Mucosa of rectum (tissue), 2 donors: ENCODE measurements around the gene UTP25.
"Not testable (repeated sequence)": the region's sequence is repeated elsewhere in the genome, so short reads cannot be mapped to it uniquely, and the experiment has no call there.

Source experiments
- H3K27ac ChIP-seq, 2 donors: one replicate each; pipeline ENCODE4 v1.7.0; 2013; ENCODE audit warnings: inconsistent platforms in 2 of 2, low read depth in 2 of 2, low read length in 2 of 2
- H3K27me3 ChIP-seq, 2 donors: one replicate each; pipeline ENCODE4 v1.7.0; 2013; ENCODE audit warnings: low read length in 2 of 2; ENCODE audit not compliant: control insufficient read depth in 2 of 2, insufficient read depth in 2 of 2
- H3K36me3 ChIP-seq, 2 donors: one replicate each; pipeline ENCODE4 v1.7.0; 2013; ENCODE audit warnings: low read length in 2 of 2; ENCODE audit not compliant: control insufficient read depth in 2 of 2, insufficient read depth in 2 of 2
- H3K4me1 ChIP-seq, 2 donors: one replicate each; pipeline ENCODE4 v1.7.0; 2013; ENCODE audit warnings: low read length in 2 of 2, mild to moderate bottlenecking in 1 of 2; ENCODE audit not compliant: control insufficient read depth in 2 of 2, insufficient read depth in 2 of 2
- H3K4me3 ChIP-seq, 2 donors: one replicate each; pipeline ENCODE4 v1.7.0; 2013; ENCODE audit warnings: low read length in 2 of 2
- H3K9ac ChIP-seq, 2 donors: one replicate each; pipeline ENCODE4 v1.7.0; 2013; ENCODE audit warnings: low read length in 2 of 2, low read depth in 1 of 2, mild to moderate bottlenecking in 1 of 2
- H3K9me3 ChIP-seq, 2 donors: one replicate each; pipeline ENCODE4 v1.7.0; 2013; ENCODE audit warnings: low read length in 2 of 2; ENCODE audit not compliant: control insufficient read depth in 2 of 2
- donor health status: healthy.
- donor health status: Normal muscosa, but diverticular disease.

The UTP25 gene

DNA sequence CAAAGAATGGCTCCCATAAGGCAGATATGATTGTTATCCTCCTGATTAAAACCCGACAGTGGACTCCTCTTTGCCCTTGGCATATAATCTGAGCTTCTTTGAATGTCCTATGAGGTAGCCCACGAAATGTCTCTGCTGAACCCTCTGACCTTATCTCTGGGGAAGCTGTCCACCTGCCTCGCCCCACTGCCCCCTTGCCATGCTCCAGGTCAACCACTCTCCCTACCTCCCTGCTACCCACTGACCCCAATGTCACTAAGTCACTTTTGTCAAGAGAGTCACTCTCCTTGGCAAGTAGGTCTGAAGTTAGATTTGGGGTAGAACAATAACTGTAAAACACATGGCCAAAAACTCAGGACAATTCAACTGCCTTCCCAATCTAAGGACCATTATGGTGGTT, 54.5 kb downstream of the UTP25 start:
- no peak overlapping the region for H3K4me3 ChIP-seq
- no peak overlapping the region for H3K9ac ChIP-seq
- H3K27me3 ChIP-seq = peaks cover 2 to 8% of the 10 kb centered on the region in 2 donors
- H3K36me3 ChIP-seq = no peaks in the 10 kb centered on the region
- no peaks in the 10 kb centered on the region for H3K4me1 ChIP-seq
- H3K27ac ChIP-seq = no peak overlapping the region
- H3K9me3 ChIP-seq = no peaks in the 10 kb centered on the region

DNA sequence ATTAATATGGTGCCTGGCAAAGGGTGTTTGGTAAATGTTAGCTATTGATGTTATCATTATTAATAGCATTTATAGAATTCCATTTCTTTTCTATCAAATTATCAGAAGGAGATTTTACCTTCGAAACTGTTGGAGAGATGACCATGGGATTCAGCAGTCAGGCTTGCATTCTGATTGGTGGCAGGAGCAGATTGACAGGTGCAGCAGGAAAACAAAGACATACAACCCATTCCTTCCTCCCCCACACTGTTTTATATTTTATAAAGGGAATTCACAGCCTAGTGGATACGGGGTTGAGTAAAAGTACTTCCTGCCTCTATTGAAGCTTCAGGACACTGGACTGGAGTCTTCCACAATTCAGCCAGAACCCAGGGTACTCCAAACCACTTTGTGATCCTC, 55.2 kb downstream of the UTP25 start:
- Histone ChIP-seq H3K9me3 (no peaks in the 10 kb centered on the region), H3K27ac (no peak overlapping the region), H3K36me3 (no peaks in the 10 kb centered on the region), H3K4me1 (no peaks in the 10 kb centered on the region), H3K4me3 (no peak overlapping the region), H3K27me3 (peaks cover 2 to 8% of the 10 kb centered on the region in 2 donors), H3K9ac (no peak overlapping the region)

DNA sequence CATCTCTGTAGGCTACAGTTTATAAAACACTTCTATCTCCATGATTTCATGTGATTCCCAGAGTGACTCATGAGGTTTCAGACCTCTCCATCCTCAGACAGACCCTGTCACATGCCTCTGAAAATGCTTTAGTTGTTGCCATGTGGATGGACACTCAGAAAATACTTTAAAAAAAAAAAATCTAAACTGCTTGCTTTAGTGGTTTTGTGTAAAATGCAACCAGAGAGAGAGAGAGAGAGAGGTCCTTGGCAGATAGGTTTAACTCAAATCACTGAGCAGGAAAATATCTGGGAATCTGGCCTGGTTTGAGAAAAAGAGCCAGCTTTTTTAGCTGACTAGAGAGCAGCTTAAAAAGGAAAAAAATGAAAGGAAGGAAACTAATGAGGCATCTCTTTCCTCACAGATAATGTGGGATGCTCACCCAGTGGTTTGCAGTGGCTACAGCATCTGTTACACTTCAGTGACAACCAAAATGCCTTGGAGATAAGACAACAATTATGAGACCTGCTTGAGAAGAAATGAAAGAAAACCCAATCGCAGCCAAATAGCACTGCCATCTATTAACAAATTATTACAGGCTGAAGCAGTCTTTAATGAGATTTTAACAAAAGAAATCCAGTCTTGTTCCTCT, 55.7 kb downstream of the UTP25 start:
- Histone ChIP-seq H3K27ac (no peak overlapping the region), H3K4me3 (no peak overlapping the region), H3K36me3 (no peaks in the 10 kb centered on the region), H3K9me3 (no peaks in the 10 kb centered on the region), H3K27me3 (peaks cover 2 to 8% of the 10 kb centered on the region in 2 donors), H3K4me1 (no peaks in the 10 kb centered on the region), H3K9ac (no peak overlapping the region)

DNA sequence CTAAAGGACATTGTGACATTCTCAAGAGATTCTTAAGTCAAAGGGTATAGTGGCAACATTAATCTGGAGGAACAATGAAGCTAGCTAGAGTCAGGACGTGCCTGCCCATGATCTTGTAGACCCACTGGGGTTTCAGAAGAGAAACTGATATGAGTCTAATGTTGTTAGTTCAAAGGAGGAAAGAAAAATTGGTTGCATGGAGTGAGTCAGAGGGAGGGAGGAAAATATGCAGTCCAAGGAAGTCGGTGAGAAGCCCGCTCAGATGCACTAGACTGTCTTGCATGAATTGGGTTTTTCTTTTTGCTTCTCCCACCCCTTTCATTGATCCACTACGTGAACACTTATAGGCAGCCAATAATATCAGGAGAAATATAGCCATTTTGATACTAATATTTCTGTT, 56.5 kb downstream of the UTP25 start:
- Histone ChIP-seq H3K9me3 (no peaks in the 10 kb centered on the region), H3K4me3 (no peak overlapping the region), H3K9ac (no peak overlapping the region), H3K27ac (no peak overlapping the region), H3K27me3 (peaks cover 0 to 6% of the 10 kb centered on the region in 2 donors), H3K4me1 (no peaks in the 10 kb centered on the region), H3K36me3 (no peaks in the 10 kb centered on the region)

DNA sequence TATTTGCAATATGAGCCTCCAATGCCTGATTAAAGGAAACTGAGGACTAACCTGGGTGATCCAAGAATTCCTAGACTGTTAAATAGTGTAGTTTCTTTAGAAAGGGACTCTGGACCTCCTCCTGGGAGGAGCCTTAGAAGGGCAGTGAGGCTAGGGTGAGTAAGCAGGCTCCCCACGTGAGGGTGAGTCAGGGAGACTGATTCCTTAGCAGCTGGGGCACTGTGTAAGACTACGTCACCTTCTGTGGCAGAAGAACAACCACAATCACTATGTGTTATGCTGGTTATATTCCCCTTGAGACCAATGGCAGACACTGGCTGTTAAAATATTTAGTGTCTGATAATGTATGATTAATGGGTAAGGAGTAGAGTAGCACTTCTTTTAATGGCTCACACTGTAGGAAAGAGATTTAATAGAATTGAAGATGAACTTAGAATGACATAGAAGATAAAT, 56.9 kb downstream of the UTP25 start:
- Histone ChIP-seq H3K27me3 (peaks cover 0 to 5% of the 10 kb centered on the region in 2 donors), H3K27ac (no peak overlapping the region), H3K9me3 (no peaks in the 10 kb centered on the region), H3K9ac (no peak overlapping the region), H3K4me3 (no peak overlapping the region), H3K36me3 (no peaks in the 10 kb centered on the region), H3K4me1 (no peaks in the 10 kb centered on the region)

DNA sequence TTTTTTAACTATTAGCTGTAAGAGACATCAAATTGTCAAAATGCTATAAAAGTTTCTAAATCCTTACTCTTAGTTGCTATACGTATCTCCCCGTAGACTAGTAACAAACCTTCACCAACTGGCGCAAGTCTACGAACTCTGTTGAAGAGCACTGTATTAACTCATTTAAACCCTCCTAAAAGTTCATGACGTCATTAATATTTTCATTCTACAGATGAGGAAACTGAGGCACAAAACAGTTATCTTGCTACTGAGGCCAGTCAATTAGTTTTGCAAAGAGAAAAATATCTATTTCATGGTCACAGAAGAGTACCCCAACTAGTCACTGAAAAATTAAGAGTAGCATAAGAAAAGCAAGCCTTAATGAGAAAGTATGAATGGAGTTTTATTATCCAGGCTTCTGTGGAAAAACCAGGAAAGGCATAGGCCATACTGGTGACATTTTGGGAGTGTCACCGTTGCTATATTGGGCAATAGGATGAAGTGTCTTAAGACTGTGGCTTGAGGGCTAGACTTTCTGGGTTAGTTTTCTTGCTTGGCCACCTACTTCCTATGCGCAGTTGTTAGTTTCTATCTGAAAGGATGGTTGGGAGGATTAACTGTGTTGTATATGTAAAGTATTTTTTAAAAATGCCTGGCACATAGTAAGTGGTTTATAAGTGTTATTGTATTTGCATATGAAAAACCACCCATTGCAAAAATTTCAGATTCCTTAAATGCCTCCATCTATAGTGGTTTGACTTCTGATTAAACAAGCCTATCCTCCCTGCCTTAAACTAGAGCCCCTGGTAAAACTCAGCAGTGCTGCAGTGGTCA, 57.8 kb downstream of the UTP25 start:
- H3K27ac ChIP-seq = no peak overlapping the region
- H3K4me3 ChIP-seq = no peak overlapping the region
- H3K36me3 ChIP-seq = no peaks in the 10 kb centered on the region
- H3K27me3 ChIP-seq = peaks cover 0 to 5% of the 10 kb centered on the region in 2 donors
- no peaks in the 10 kb centered on the region for H3K4me1 ChIP-seq
- no peaks in the 10 kb centered on the region for H3K9me3 ChIP-seq
- H3K9ac ChIP-seq = no peak overlapping the region

DNA sequence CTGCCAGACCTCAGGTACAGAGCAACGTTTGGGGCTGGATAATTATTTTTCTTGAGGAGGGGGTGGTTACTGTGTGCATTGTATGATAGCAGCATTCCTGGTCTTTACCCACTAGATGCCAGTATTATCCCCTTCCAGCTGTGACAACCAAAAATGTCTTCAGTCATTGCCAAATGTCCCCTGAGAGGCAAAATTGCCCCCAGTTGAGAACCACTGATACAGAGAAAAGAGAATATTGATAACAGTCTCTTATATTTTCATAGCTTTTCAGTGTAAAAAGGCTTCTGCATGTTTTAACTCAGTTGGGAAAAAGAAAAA, 58.4 kb downstream of the UTP25 start:
- Histone ChIP-seq H3K4me1 (no peaks in the 10 kb centered on the region), H3K27ac (no peak overlapping the region), H3K4me3 (no peak overlapping the region), H3K9me3 (no peaks in the 10 kb centered on the region), H3K9ac (no peak overlapping the region), H3K36me3 (no peaks in the 10 kb centered on the region), H3K27me3 (peaks cover 0 to 3% of the 10 kb centered on the region in 2 donors)

DNA sequence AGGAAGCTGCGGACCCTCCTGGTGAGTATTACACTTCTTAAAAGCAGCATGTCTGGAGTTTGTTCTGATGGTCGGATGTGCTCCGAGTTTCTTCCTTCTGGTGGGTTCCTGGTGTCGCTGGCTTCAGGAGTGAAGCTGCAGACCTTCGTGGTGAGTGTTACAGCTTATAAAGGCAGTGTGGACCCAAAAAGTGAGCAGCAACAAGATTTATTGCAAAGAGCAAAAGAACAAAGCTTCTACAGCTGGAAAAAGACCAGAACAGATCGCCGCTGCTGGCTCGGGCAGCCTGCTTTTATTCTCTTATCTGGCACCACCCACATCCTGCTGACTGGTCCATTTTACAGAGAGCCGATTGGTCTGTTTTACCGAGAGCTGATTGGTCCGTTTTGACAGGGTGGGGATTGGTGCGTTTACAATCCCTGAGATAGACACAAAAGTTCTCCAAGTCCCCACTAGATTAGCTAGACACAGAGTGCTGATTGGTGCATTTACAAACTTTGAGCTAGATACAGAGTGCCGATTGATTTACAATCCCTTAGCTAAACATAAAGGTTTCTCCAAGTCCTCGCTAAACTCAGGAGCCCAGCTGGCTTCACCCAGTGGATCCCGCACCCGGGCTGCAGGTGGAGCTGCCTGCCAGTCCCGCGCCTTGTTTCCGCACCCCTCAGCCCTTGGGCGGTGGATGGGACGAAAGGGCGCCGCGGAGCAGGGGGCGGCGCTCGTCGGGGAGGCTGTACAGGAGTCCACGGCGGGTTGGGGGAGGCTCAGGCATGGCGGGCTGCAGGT, 60.7 kb downstream of the UTP25 start:
- H3K4me1 ChIP-seq, H3K27me3 ChIP-seq, H3K4me3 ChIP-seq, H3K9ac ChIP-seq, H3K36me3 ChIP-seq, H3K9me3 ChIP-seq, H3K27ac ChIP-seq: not testable (repeated sequence)

DNA sequence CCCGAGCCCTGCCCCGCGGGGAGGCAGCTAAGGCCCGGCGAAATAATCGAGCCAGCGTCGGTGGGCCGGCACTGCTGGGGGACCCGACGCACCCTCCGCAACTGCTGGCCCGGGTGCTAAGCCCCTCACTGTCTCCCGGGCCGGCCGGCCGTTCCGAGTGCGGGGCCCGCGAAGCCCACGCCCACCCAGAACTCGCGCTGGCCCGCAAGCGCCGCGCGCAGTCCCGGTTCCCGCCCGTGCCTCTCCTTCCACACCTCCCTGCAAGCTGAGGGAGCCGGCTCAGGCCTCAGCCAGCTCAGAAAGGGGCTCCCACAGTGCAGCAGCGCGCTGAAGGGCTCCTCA, 61.3 kb downstream of the UTP25 start:
- Histone ChIP-seq H3K4me3 (no peak overlapping the region), H3K36me3 (no peaks in the 10 kb centered on the region), H3K27ac (no peak overlapping the region), H3K27me3 (no peaks in the 10 kb centered on the region), H3K9me3 (no peaks in the 10 kb centered on the region), H3K9ac (no peak overlapping the region), H3K4me1 (no peaks in the 10 kb centered on the region)

DNA sequence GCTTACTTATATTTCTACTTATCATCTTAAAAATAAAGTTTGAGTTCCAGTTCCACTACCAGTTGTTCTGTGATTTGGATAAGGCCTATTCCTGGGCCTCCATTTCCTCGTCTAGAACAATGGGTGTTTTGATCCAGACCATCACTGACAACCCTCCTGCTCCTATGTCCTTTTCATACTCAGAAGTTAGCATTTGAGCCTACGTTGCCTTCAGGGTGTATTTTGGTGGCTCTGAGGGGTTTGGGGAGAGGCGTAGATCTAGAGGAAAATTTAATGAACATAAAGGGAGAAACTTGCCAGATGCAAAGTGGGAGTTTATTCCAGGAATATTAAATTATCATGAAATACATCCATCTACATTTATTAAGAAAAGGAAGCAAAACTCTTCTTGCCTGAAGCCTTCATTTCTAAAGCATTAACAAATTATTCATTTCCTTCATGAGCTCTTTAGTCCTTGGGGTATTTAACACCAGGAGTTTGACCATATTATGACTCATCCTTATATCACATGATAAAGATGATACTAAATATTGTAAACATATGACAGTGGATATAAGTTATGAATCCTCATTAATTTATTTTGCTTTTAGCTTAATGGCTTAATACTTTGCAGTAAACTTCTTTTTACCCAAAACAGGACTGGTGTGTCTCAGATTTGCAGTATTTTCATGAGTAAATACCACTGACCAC, 63.0 kb downstream of the UTP25 start:
- no peak overlapping the region for H3K4me3 ChIP-seq
- no peaks in the 10 kb centered on the region for H3K4me1 ChIP-seq
- H3K27ac ChIP-seq = no peak overlapping the region
- H3K36me3 ChIP-seq = no peaks in the 10 kb centered on the region
- no peak overlapping the region for H3K9ac ChIP-seq
- no peaks in the 10 kb centered on the region for H3K27me3 ChIP-seq
- H3K9me3 ChIP-seq = no peaks in the 10 kb centered on the region
